HCT116 (cell line): ENCODE measurements around the gene TMEM192. TPM values are rescaled to one million over a fixed set of nuclear protein-coding genes. Genes with fewer than 3 reads are reported as not detected.

Source experiments
- total RNA-seq: library from RNA; stranded (reverse); gene quantifications from one replicate; pipeline ENCODE4 v1.2.1, GENCODE V29; 2021; ENCODE audit not compliant: unreplicated experiment

TMEM192 gene
- total RNA-seq, 1 experiment from 2014 or later, result 13.1 TPM

Other genes with a start within 250 kb of the TMEM192 start
- not detected for gene APELA, start 235.7 kb downstream of the TMEM192 start, total RNA-seq
- gene TRIM61, start 135.2 kb downstream of the TMEM192 start, total RNA-seq, result 0.15 TPM
- not detected for gene TRIM60, start 80.9 kb downstream of the TMEM192 start, total RNA-seq
- not detected for gene TRIM75, start 59.0 kb downstream of the TMEM192 start, total RNA-seq
- 24.6 TPM for gene KLHL2, start 94.7 kb upstream of the TMEM192 start, total RNA-seq
- 54.5 TPM for gene MSMO1, start 214.8 kb upstream of the TMEM192 start, total RNA-seq